CD14-positive monocyte (primary cell): Measurements from ENCODE around the gene ANKRD13A. TPM values are rescaled to one million over a fixed set of nuclear protein-coding genes. Genes with fewer than 3 reads are reported as not detected.

Source experiments
- DNase-seq, 3 donors: peaks; one replicate each; pipeline ENCODE4 v3.0.0-alpha.2; 2011 to 2022
- H2AFZ ChIP-seq: 2 replicates; pipeline ENCODE4 v1.6.0; 2012; ENCODE audit warnings: mild to moderate bottlenecking, low read depth, low read length, inconsistent platforms; ENCODE audit not compliant: insufficient read depth, poor library complexity, severe bottlenecking
- H3K27ac ChIP-seq, 2 donors: 1 replicate in 1 of 2; 2 replicates in 1 of 2; pipeline ENCODE4 v1.5.1; 2012 to 2013; ENCODE audit warnings: low read length in 2 of 2, control low read depth in 1 of 2, inconsistent platforms in 1 of 2, low read depth in 1 of 2, mild to moderate bottlenecking in 1 of 2
- H3K27me3 ChIP-seq, 2 donors: one replicate each; pipeline versions ENCODE4 v1.6.0 to v1.6.1; 2011 to 2013; ENCODE audit warnings: low read length in 2 of 2; ENCODE audit not compliant: control insufficient read depth in 2 of 2, insufficient read depth in 2 of 2
- H3K36me3 ChIP-seq, 2 donors: replicated peaks in 1 of 2; 1 replicate in 1 of 2; 2 replicates in 1 of 2; pipeline versions ENCODE4 v1.5.1 to v1.6.1; 2012 to 2013; ENCODE audit warnings: low read length in 2 of 2, control low read depth in 1 of 2, inconsistent platforms in 1 of 2, mild to moderate bottlenecking in 1 of 2; ENCODE audit not compliant: insufficient read depth in 2 of 2, control insufficient read depth in 1 of 2
- H3K4me1 ChIP-seq, 2 donors: 1 replicate in 1 of 2; 2 replicates in 1 of 2; pipeline versions ENCODE4 v1.5.1 to v1.6.1; 2012 to 2013; ENCODE audit warnings: low read length in 2 of 2, control low read depth in 1 of 2, inconsistent platforms in 1 of 2, mild to moderate bottlenecking in 1 of 2, moderate library complexity in 1 of 2; ENCODE audit not compliant: insufficient read depth in 2 of 2, control insufficient read depth in 1 of 2
- H3K4me2 ChIP-seq: replicated peaks from 2 replicates; pipeline ENCODE3; 2012; ENCODE audit warnings: low read length, moderate library complexity, mild to moderate bottlenecking; ENCODE audit not compliant: poor library complexity, severe bottlenecking; ENCODE audit errors: extremely low read depth
- H3K4me3 ChIP-seq, 3 experiments: fragments of 200-600 bp in 1 of 3; sonication (generic) in 1 of 3; replicated peaks in 1 of 3; 1 replicate in 2 of 3; 2 replicates in 1 of 3; pipeline ENCODE4 v1.5.1; 2011 to 2013; ENCODE audit warnings: low read length in 3 of 3, mild to moderate bottlenecking in 3 of 3, control low read depth in 2 of 3, low read depth in 2 of 3, inconsistent platforms in 1 of 3, moderate library complexity in 1 of 3
- H3K79me2 ChIP-seq: 2 replicates; pipeline ENCODE4 v1.6.0; 2012; ENCODE audit warnings: mild to moderate bottlenecking, control low read depth, inconsistent platforms, low read length, moderate library complexity; ENCODE audit not compliant: insufficient read depth
- H3K9ac ChIP-seq: 2 replicates; pipeline ENCODE4 v1.6.0; 2017; ENCODE audit warnings: low read length, mild to moderate bottlenecking; ENCODE audit not compliant: insufficient read depth, poor library complexity, severe bottlenecking
- H3K9me3 ChIP-seq, 2 donors: replicated peaks in 1 of 2; 1 replicate in 1 of 2; 2 replicates in 1 of 2; pipeline versions ENCODE4 v1.5.1 to v1.6.1; 2012 to 2013; ENCODE audit warnings: low read length in 2 of 2, control low read depth in 1 of 2; ENCODE audit not compliant: control insufficient read depth in 1 of 2, insufficient read depth in 1 of 2
- H4K20me1 ChIP-seq: 2 replicates; pipeline ENCODE4 v1.6.0; 2012; ENCODE audit warnings: mild to moderate bottlenecking, low read length, control low read depth, moderate library complexity; ENCODE audit not compliant: insufficient read depth
- H3K27ac Mint-ChIP-seq, 7 donors: one replicate each; pipeline ENCODE4 v1.8.0; 2020; ENCODE audit warnings: mild to moderate bottlenecking in 7 of 7, mixed read lengths in 7 of 7, moderate library complexity in 6 of 7, inconsistent platforms in 2 of 7
- H3K27me3 Mint-ChIP-seq, 3 donors: one replicate each; pipeline ENCODE4 v1.8.0; 2021 to 2022; ENCODE audit warnings: low read depth in 3 of 3, mild to moderate bottlenecking in 3 of 3, mixed read lengths in 3 of 3, moderate library complexity in 3 of 3, inconsistent platforms in 1 of 3
- H3K36me3 Mint-ChIP-seq, 2 donors: one replicate each; pipeline ENCODE4 v1.8.0; 2020; ENCODE audit warnings: mixed read lengths in 2 of 2, inconsistent platforms in 1 of 2, mild to moderate bottlenecking in 1 of 2
- H3K4me1 Mint-ChIP-seq: one replicate; pipeline ENCODE4 v1.8.0; 2020; ENCODE audit warnings: mild to moderate bottlenecking, mixed read lengths
- H3K4me3 Mint-ChIP-seq, 2 donors: one replicate each; pipeline ENCODE4 v1.8.0; 2020; ENCODE audit warnings: mild to moderate bottlenecking in 2 of 2, mixed read lengths in 2 of 2, moderate library complexity in 1 of 2
- H3K9me3 Mint-ChIP-seq, 7 donors: one replicate each; pipeline ENCODE4 v1.8.0; 2020 to 2022; ENCODE audit warnings: mixed read lengths in 7 of 7, mild to moderate bottlenecking in 6 of 7, moderate library complexity in 6 of 7, inconsistent platforms in 2 of 7
- CTCF ChIP-seq: fragments of 200-600 bp; IDR thresholded peaks from one replicate; pipeline ENCODE4 v1.8.0; 2022; ENCODE audit warnings: antibody characterized with exemption, mild to moderate bottlenecking
- WGBS: methylation state at CpG from one replicate; pipeline ENCODE4 v1.1.5; 2013; ENCODE audit warnings: missing lambda C conversion rate; ENCODE audit not compliant: insufficient coverage; 5-methylcytosine and 5-hydroxymethylcytosine counted together
- intact Hi-C, 2 donors: fragments of 100-400 bp; cut with micrococcal nuclease; formaldehyde crosslinking; loops; one replicate each; pipeline versions ENCODE4 v1.15.0 to v1.15.1; 2023
- polyA plus RNA-seq, 3 donors: library from polyadenylated mRNA; depleted of rRNA in 1 of 3; unstranded in 2 of 3; stranded (reverse) in 1 of 3; fragments of 300-500 nt in 2 of 3; fragments of >200 nt in 1 of 3; fragmentation: Illumina TruSeq in 2 of 3; gene quantifications; 1 replicate in 2 of 3; 2 replicates in 1 of 3; pipeline ENCODE4 v1.2.3, GENCODE V29; 2012 to 2021

ANKRD13A gene
- polyA plus RNA-seq, 3 donors = 42.8 to 89.3 (median 46.8) TPM

GRCh38 chr12:109994401-109995175, 4.6 kb upstream of the ANKRD13A start:
- peaks cover 23 to 37% of the 10 kb centered on the region in 2 donors for H3K36me3 ChIP-seq
- no peaks in the 10 kb centered on the region for H3K27me3 ChIP-seq
- H3K4me3 Mint-ChIP-seq = peak overlapping the region; percentile 97 to 99
- peak overlapping the region; percentile 66 to 94 (median 73) for H3K4me3 ChIP-seq
- H3K9me3 ChIP-seq = no peaks in the 10 kb centered on the region
- DNase-seq = peak; percentile 37 to 61 (median 53)
- H3K36me3 Mint-ChIP-seq = peaks cover 25 to 33% of the 10 kb centered on the region in 2 donors
- peaks cover 59% of the 10 kb centered on the region for H4K20me1 ChIP-seq
- H3K9me3 Mint-ChIP-seq = no peaks in the 10 kb centered on the region
- H3K27me3 Mint-ChIP-seq = no peaks in the 10 kb centered on the region
- H3K4me1 Mint-ChIP-seq = peaks cover 47% of the 10 kb centered on the region
- TF ChIP-seq CTCF = no peak
- intact Hi-C loops = no loop called here
- peaks cover 81% of the 10 kb centered on the region for H3K79me2 ChIP-seq
- no peak overlapping the region for H2AFZ ChIP-seq
- peak overlapping the region; percentile 85 for H3K4me2 ChIP-seq
- peak overlapping the region in 1 of 2 donors; percentile 96 for H3K27ac ChIP-seq
- H3K4me1 ChIP-seq = peaks cover 44 to 50% of the 10 kb centered on the region in 2 donors
- no CpG with 5 or more reads among the region's 6 CpGs for WGBS
- peak overlapping the region; percentile 97 for H3K9ac ChIP-seq
- peak overlapping the region; percentile 97 to 99 (median 98) for H3K27ac Mint-ChIP-seq

GRCh38 chr12:109995361-109995685, 3.9 kb upstream of the ANKRD13A start:
- Histone ChIP-seq H4K20me1 (peaks cover 58% of the 10 kb centered on the region), H3K27ac (peak overlapping the region; percentile 87 to 96), H3K79me2 (peaks cover 81% of the 10 kb centered on the region), H3K4me3 (peak overlapping the region; percentile 66 to 94 (median 73)), H3K27me3 (no peaks in the 10 kb centered on the region), H3K4me1 (peaks cover 46 to 54% of the 10 kb centered on the region in 2 donors), H3K4me2 (peak overlapping the region; percentile 85), H3K36me3 (peaks cover 15 to 30% of the 10 kb centered on the region in 2 donors), H2AFZ (peak overlapping the region; percentile 75), H3K9me3 (no peaks in the 10 kb centered on the region), H3K9ac (peak overlapping the region; percentile 97)
- 0% methylated on average over 3 of the region's 6 CpGs for WGBS
- intact Hi-C loops = no loop called here
- Mint-ChIP-seq H3K36me3 (peaks cover 19 to 28% of the 10 kb centered on the region in 2 donors), H3K4me3 (peak overlapping the region; percentile 97 to 99), H3K27me3 (no peaks in the 10 kb centered on the region), H3K4me1 (peaks cover 52% of the 10 kb centered on the region), H3K27ac (peak overlapping the region; percentile 97 to 99 (median 98)), H3K9me3 (no peaks in the 10 kb centered on the region)
- peak in 2 of 3 donors; percentile 28 to 44 for DNase-seq
- TF ChIP-seq CTCF = peak; percentile 15
